Stimulated activated CD4-positive, alpha-beta T cell treated with anti-CD3 and anti-CD28 coated beads, TNF-alpha, amount 100 ng/mL, for 24 hours (primary cell): ENCODE data around the gene NCAPH2.

Source experiments
- DNase-seq, 3 experiments: peaks; one replicate each; pipeline ENCODE4 v3.0.0-alpha.2; 2020; ENCODE audit warnings: low read depth in 3 of 3

The NCAPH2 gene

GRCh38 chr22:50474710-50475651, 33.0 kb upstream of the NCAPH2 start, which contains the start of gene SBF1:
TSS of gene SBF1 (minus strand) at chr22:50475035. CDS start at chr22:50474840, 195 bp downstream.
- DNase-seq = peak; percentile 76 to 88 (median 78)

GRCh38 chr22:50475652-50476002, 32.4 kb upstream of the NCAPH2 start:
- no peak for DNase-seq

- DNase-seq = no peak
These were observed 31.2 kb upstream of the NCAPH2 start for GRCh38 chr22:50476868-50477267.

GRCh38 chr22:50477923-50478322, 30.1 kb upstream of the NCAPH2 start:
- no peak for DNase-seq

GRCh38 chr22:50479721-50480120, 28.3 kb upstream of the NCAPH2 start:
- no peak for DNase-seq

GRCh38 chr22:50481045-50481439, 27.0 kb upstream of the NCAPH2 start:
- no peak for DNase-seq

GRCh38 chr22:50481440-50482106, 26.5 kb upstream of the NCAPH2 start, which contains the start of gene ADM2:
TSS of gene ADM2 (plus strand) at chr22:50481543. CDS start at chr22:50481848, 305 bp downstream.
- peak in 1 of 3 experiments; percentile 68 for DNase-seq

- DNase-seq = no peak
These were observed 25.6 kb upstream of the NCAPH2 start for GRCh38 chr22:50482107-50483074.

- DNase-seq = no peak
These were observed 24.9 kb upstream of the NCAPH2 start for GRCh38 chr22:50483106-50483505.

GRCh38 chr22:50483556-50483955, 24.5 kb upstream of the NCAPH2 start:
- no peak for DNase-seq

GRCh38 chr22:50483977-50484853, 23.8 kb upstream of the NCAPH2 start:
- no peak for DNase-seq

- DNase-seq = no peak
These were observed 22.5 kb upstream of the NCAPH2 start for GRCh38 chr22:50485221-50486131.

GRCh38 chr22:50486561-50487289, 21.3 kb upstream of the NCAPH2 start, which contains the start of gene MIOX:
TSS of gene MIOX (plus strand) at chr22:50486859. CDS start at chr22:50486898, 39 bp downstream.
- no peak for DNase-seq

GRCh38 chr22:50487290-50488005, 20.6 kb upstream of the NCAPH2 start:
- no peak for DNase-seq

- no peak for DNase-seq
These were observed 19.9 kb upstream of the NCAPH2 start for GRCh38 chr22:50488006-50488677.

GRCh38 chr22:50488886-50489285, 19.1 kb upstream of the NCAPH2 start:
- DNase-seq = no peak
